GM12891 (cell line): Measurements from ENCODE around the gene DIP2A.

Source experiments
- POLR2A ChIP-seq: IDR thresholded peaks from 2 replicates; pipeline ENCODE4 v1.6.1; 2011; ENCODE audit warnings: low read depth, low read length, control low read depth
- POU2F2 ChIP-seq: IDR thresholded peaks from 2 replicates; pipeline ENCODE4 v1.6.1; 2011; ENCODE audit warnings: low read depth, mild to moderate bottlenecking, control low read depth, low read length, moderate library complexity

- TF ChIP-seq POLR2A = no peak
- TF ChIP-seq POU2F2 = no peak
These were observed 145.8 kb downstream of the DIP2A start for GRCh38 chr21:46604329-46604974.
